A549 (cell line): ENCODE measurements around the gene PSMD5. TPM values are rescaled to one million over a fixed set of nuclear protein-coding genes. Genes with fewer than 3 reads are reported as not detected.

Experiments
- ATAC-seq, 2 experiments: fragments of 200-7000 bp in 1 of 2; fragments of >200 bp in 1 of 2; cut with Nextera tagmentation in 1 of 2; cut with Tn5 transposase in 1 of 2; 3 replicates each; pipeline versions ENCODE4 v1.8.0 to v1.9.1; 2018 to 2020; ENCODE audit warnings: mild to moderate bottlenecking in 1 of 2, moderate library complexity in 1 of 2
- CTCF ChIA-PET: fragments of 300-600 bp; sonication (Branson Sonifier 250); formaldehyde crosslinking; extraction: SDS; loops from one replicate; lab custom pipeline; 2021; ENCODE audit warnings: antibody characterized with exemption, inconsistent platforms; lab: Yijun Ruan, JAX
- POLR2A ChIA-PET: fragments of 350-600 bp; formaldehyde crosslinking; extraction: SDS; loops from one replicate; lab custom pipeline; 2021; ENCODE audit warnings: antibody characterized with exemption, inconsistent platforms; lab: Yijun Ruan, JAX
- DNase-seq, 2 experiments: peaks; one replicate each; pipeline versions ENCODE4 v3.0.0 to v3.0.0-alpha.2; 2011 to 2016; ENCODE audit warnings: low read depth in 1 of 2, low spot score in 1 of 2
- FAIRE-seq: peaks from 2 replicates; lab custom pipeline; 2011; peaks lifted over from hg19 to GRCh38; lab: Jason Lieb, UNC
- H3K27ac ChIP-seq, 2 experiments: fragments of >200 bp; sonication (Bioruptor Twin); formaldehyde crosslinking; 3 replicates each; pipeline ENCODE4 v1.5.1; 2016 to 2017
- H3K4me1 ChIP-seq: fragments of >200 bp; sonication (Bioruptor Twin); formaldehyde crosslinking; 3 replicates; pipeline ENCODE4 v1.6.1; 2016
- H3K4me2 ChIP-seq: fragments of >200 bp; sonication (Bioruptor Twin); formaldehyde crosslinking; 3 replicates; pipeline ENCODE4 v1.6.1; 2016
- H3K4me3 ChIP-seq: fragments of >200 bp; sonication (Bioruptor Twin); formaldehyde crosslinking; 3 replicates; pipeline ENCODE4 v1.5.1; 2016
- H3K9me3 ChIP-seq: fragments of >200 bp; sonication (Bioruptor Twin); formaldehyde crosslinking; 3 replicates; pipeline ENCODE4 v1.6.1; 2016
- BCL3 ChIP-seq: fragments of >200 bp; sonication (Bioruptor Twin); formaldehyde crosslinking; IDR thresholded peaks from 3 replicates; pipeline ENCODE4 v1.6.1; 2016
- CEBPB ChIP-seq, 2 experiments: fragments of >200 bp in 1 of 2; sonication (Bioruptor Twin) in 1 of 2; formaldehyde crosslinking in 1 of 2; IDR thresholded peaks; 2 replicates each; pipeline ENCODE4 v1.6.1; 2012 to 2016
- CHD4 ChIP-seq: fragments of 200-600 bp; sonication (generic); IDR thresholded peaks from 2 replicates; pipeline ENCODE4 v1.6.1; 2016; ENCODE audit warnings: antibody characterized with exemption, mild to moderate bottlenecking, borderline replicate concordance
- HDAC2 ChIP-seq: fragments of 200-600 bp; sonication (generic); IDR thresholded peaks from 2 replicates; pipeline ENCODE4 v1.6.1; 2016
- HES2 ChIP-seq: fragments of >200 bp; sonication (Bioruptor Twin); formaldehyde crosslinking; IDR thresholded peaks from 2 replicates; pipeline ENCODE4 v1.6.1; 2016
- HOXA7 ChIP-seq: fragments of 250-450 bp; sonication (Bioruptor Pico); IDR thresholded peaks from 2 replicates; pipeline ENCODE4 v1.5.0; 2020; ENCODE audit warnings: mild to moderate bottlenecking, moderate library complexity
- HOXB13 ChIP-seq: fragments of 250-450 bp; sonication (Bioruptor Pico); IDR thresholded peaks from 2 replicates; pipeline ENCODE4 v1.5.0; 2020; ENCODE audit warnings: low read depth, mild to moderate bottlenecking, moderate library complexity
- HOXB5 ChIP-seq: fragments of 250-450 bp; sonication (Bioruptor Pico); IDR thresholded peaks from 2 replicates; pipeline ENCODE4 v1.5.0; 2020; ENCODE audit warnings: mild to moderate bottlenecking, moderate library complexity
- JUNB ChIP-seq: fragments of >200 bp; sonication (Bioruptor Twin); formaldehyde crosslinking; IDR thresholded peaks from 2 replicates; pipeline ENCODE4 v1.6.1; 2016
- MAFK ChIP-seq: fragments of 450-650 bp; IDR thresholded peaks from 2 replicates; pipeline ENCODE4 v1.6.1; 2014; ENCODE audit not compliant: partially characterized antibody
- RFX5 ChIP-seq: fragments of 450-650 bp; IDR thresholded peaks from 2 replicates; pipeline ENCODE4 v1.7.1; 2014; ENCODE audit warnings: antibody characterized with exemption, mild to moderate bottlenecking, moderate library complexity
- TFCP2L1 ChIP-seq: fragments of 250-450 bp; sonication (Bioruptor Pico); IDR thresholded peaks from 2 replicates; pipeline ENCODE4 v1.5.0; 2021; ENCODE audit warnings: mild to moderate bottlenecking
- ZFP36 ChIP-seq: fragments of 450-650 bp; IDR thresholded peaks from 2 replicates; pipeline ENCODE4 v1.6.1; 2014; ENCODE audit warnings: borderline replicate concordance; ENCODE audit not compliant: partially characterized antibody
- ZNF302 ChIP-seq: fragments of 250-450 bp; sonication (Bioruptor Pico); IDR thresholded peaks from 2 replicates; pipeline ENCODE4 v1.9.0; 2021; ENCODE audit warnings: inconsistent platforms, mild to moderate bottlenecking, moderate library complexity
- WGBS: methylation state at CpG from one replicate; pipeline ENCODE4 v1.1.6; 2017; ENCODE audit errors: missing lambda C conversion rate; 5-methylcytosine and 5-hydroxymethylcytosine counted together
- polyA plus RNA-seq, 4 experiments: library from polyadenylated mRNA; depleted of rRNA in 3 of 4; stranded (reverse); fragments of >200 nt; fragmentation: RNase III in 1 of 4; extraction: RNeasy Plus Mini Kit Qiagen cat#74134 plus additional on column Dnase treatment in 1 of 4; gene quantifications; 2 replicates in 3 of 4; 3 replicates in 1 of 4; pipeline ENCODE4 v1.2.3, GENCODE V29; 2011 to 2017

Gene PSMD5
- polyA plus RNA-seq, 2 of the 4 experiments (the other 2 are of a cell fraction): 34.6 to 63.7 TPM

- TF ChIP-seq CEBPB (IDR thresholded peaks at IDR 0.05) (no peak), ZFP36 (peak; percentile 82)
- TF ChIP-seq, all 56 proteins: peak for 1
- Histone ChIP-seq H3K9me3 (no peaks in the 10 kb centered on the region), H3K4me1 (peaks cover 34% of the 10 kb centered on the region), H3K4me2 (no peak overlapping the region), H3K4me3 (no peak overlapping the region), H3K27ac (no peak overlapping the region)
- FAIRE-seq (no peak), DNase-seq (no peak), ATAC-seq (no peak)
- ChIA-PET POLR2A (no interaction called here), CTCF (interaction anchor here (0.9 to 2.4 kb wide), 2 partner anchors 21 kb away, joined by 3 to 9 read pairs; no protein-coding TSS in a partner anchor)
- 85% methylated on average over 1 of the region's 1 CpG for WGBS
Observed at GRCh38 chr9:120776788-120777187, 65.9 kb downstream of the PSMD5 start.

- Histone ChIP-seq H3K4me1 (peaks cover 34% of the 10 kb centered on the region), H3K4me2 (no peak overlapping the region), H3K4me3 (no peak overlapping the region), H3K9me3 (no peaks in the 10 kb centered on the region), H3K27ac (no peak overlapping the region)
- WGBS: 91% methylated on average over 5 of the region's 5 CpGs
- no peak for TF ChIP-seq HES2
- no peak for TF ChIP-seq HOXB5 (CRISPR knock-in tag)
- no peak for TF ChIP-seq TFCP2L1 (CRISPR knock-in tag)
- TF ChIP-seq BCL3: no peak
- TF ChIP-seq ZNF302 (CRISPR knock-in tag): no peak
- no peak for DNase-seq
- CTCF ChIA-PET: interaction anchor here (0.6 to 0.9 kb wide), 2 partner anchors 20 to 185 kb away, joined by 3 read pairs; no protein-coding TSS in a partner anchor
- POLR2A ChIA-PET: no interaction called here
- no peak for ATAC-seq
- FAIRE-seq: no peak
Observed at GRCh38 chr9:120775859-120776258, 66.9 kb downstream of the PSMD5 start.

GRCh38 chr9:120774719-120775118, 68.0 kb downstream of the PSMD5 start:
- DNase-seq (peak; percentile 17 to 22), ATAC-seq (peak; percentile 73 to 79; a peak in 5 of 6 replicates), FAIRE-seq (no peak)
- POLR2A ChIA-PET: interaction anchor here (1.5 kb wide), 1 partner anchor 18 kb away, joined by 7 read pairs; the partner anchor contains the start of gene FBXW2
- Histone ChIP-seq H3K4me2 (no peak overlapping the region), H3K27ac (no peak overlapping the region), H3K4me3 (no peak overlapping the region), H3K9me3 (no peaks in the 10 kb centered on the region), H3K4me1 (peaks cover 31% of the 10 kb centered on the region)
- CTCF ChIA-PET: interaction anchor here (0.6 to 12.8 kb wide), 8 partner anchors 20 to 384 kb away, joined by 3 to 96 read pairs (median 4); no protein-coding TSS in a partner anchor
- TF ChIP-seq RFX5 (no peak), HOXB13 (CRISPR knock-in tag) (no peak), ZFP36 (no peak), CHD4 (no peak), BCL3 (no peak)
- WGBS: 86% methylated on average over 4 of the region's 4 CpGs

GRCh38 chr9:120773256-120773655, 69.5 kb downstream of the PSMD5 start:
- Histone ChIP-seq H3K9me3 (no peaks in the 10 kb centered on the region), H3K4me2 (no peak overlapping the region), H3K4me3 (no peak overlapping the region), H3K27ac (no peak overlapping the region), H3K4me1 (peaks cover 18% of the 10 kb centered on the region)
- DNase-seq: no peak
- no peak for FAIRE-seq
- TF ChIP-seq MAFK (peak; percentile 9), JUNB (no peak)
- CTCF ChIA-PET: interaction anchor here (0.6 to 12.8 kb wide), 4 partner anchors 9 to 19 kb away, joined by 3 to 96 read pairs (median 4); no protein-coding TSS in a partner anchor
- POLR2A ChIA-PET: no interaction called here
- WGBS: 93% methylated on average over 3 of the region's 3 CpGs
- ATAC-seq: no peak

- ChIA-PET CTCF (interaction anchor here (0.7 to 12.8 kb wide), 2 partner anchors 17 to 26 kb away, joined by 3 to 96 read pairs; no protein-coding TSS in a partner anchor), POLR2A (no interaction called here)
- TF ChIP-seq HDAC2: no peak
- TF ChIP-seq HOXA7: no peak
- peaks cover 20% of the 10 kb centered on the region for H3K4me1 ChIP-seq
- no peak overlapping the region for H3K4me2 ChIP-seq
- 97% methylated on average over 4 of the region's 4 CpGs for WGBS
- H3K9me3 ChIP-seq: no peaks in the 10 kb centered on the region
- no peak overlapping the region for H3K27ac ChIP-seq
- ATAC-seq (no peak), DNase-seq (no peak), FAIRE-seq (no peak)
- no peak overlapping the region for H3K4me3 ChIP-seq
Observed at GRCh38 chr9:120770931-120771330, 71.8 kb downstream of the PSMD5 start.
